HUES48 (cell line): ENCODE measurements around the gene MAP3K2.
A peak's percentile ranks its signal among the peaks of the same experiment; 100 is the strongest.

ENCODE experiments used
- H3K27ac ChIP-seq: one replicate; pipeline ENCODE4 v1.7.0; 2013; ENCODE audit warnings: low read depth, low read length, inconsistent platforms
- H3K27me3 ChIP-seq: 2 replicates; pipeline ENCODE4 v1.6.1; 2013; ENCODE audit warnings: mild to moderate bottlenecking, low read length; ENCODE audit not compliant: control insufficient read depth, insufficient read depth
- H3K36me3 ChIP-seq: 2 replicates; pipeline ENCODE4 v1.6.1; 2013; ENCODE audit warnings: low read length; ENCODE audit not compliant: control insufficient read depth, insufficient read depth
- H3K4me1 ChIP-seq: 2 replicates; pipeline ENCODE4 v1.6.1; 2013; ENCODE audit warnings: mild to moderate bottlenecking, low read length; ENCODE audit not compliant: control insufficient read depth, insufficient read depth
- H3K4me3 ChIP-seq: 2 replicates; pipeline ENCODE4 v1.5.1; 2013; ENCODE audit warnings: mild to moderate bottlenecking, low read depth, low read length
- H3K9ac ChIP-seq: 2 replicates; pipeline ENCODE4 v1.6.1; 2013; ENCODE audit warnings: mild to moderate bottlenecking, low read depth, low read length, moderate library complexity
- H3K9me3 ChIP-seq: 2 replicates; pipeline ENCODE4 v1.6.1; 2013; ENCODE audit warnings: low read length; ENCODE audit not compliant: control insufficient read depth, insufficient read depth

The MAP3K2 gene

GRCh38 chr2:127305990-127306585, 81.7 kb downstream of the MAP3K2 start:
- H3K9ac ChIP-seq: no peak overlapping the region
- H3K4me3 ChIP-seq: no peak overlapping the region
- no peaks in the 10 kb centered on the region for H3K9me3 ChIP-seq
- H3K27me3 ChIP-seq: no peaks in the 10 kb centered on the region
- peaks cover 35% of the 10 kb centered on the region for H3K36me3 ChIP-seq
- H3K27ac ChIP-seq: no peak overlapping the region
- no peaks in the 10 kb centered on the region for H3K4me1 ChIP-seq

- Histone ChIP-seq H3K4me3 (no peak overlapping the region), H3K9ac (no peak overlapping the region), H3K4me1 (no peaks in the 10 kb centered on the region), H3K27me3 (no peaks in the 10 kb centered on the region), H3K27ac (no peak overlapping the region), H3K9me3 (no peaks in the 10 kb centered on the region), H3K36me3 (peaks cover 19% of the 10 kb centered on the region)
These were observed 85.6 kb downstream of the MAP3K2 start for GRCh38 chr2:127302168-127302567.

- Histone ChIP-seq H3K9me3 (no peaks in the 10 kb centered on the region), H3K27ac (peak within 1 kb of the TSS; percentile 83), H3K4me3 (peak within 1 kb of the TSS; percentile 91), H3K36me3 (peaks cover 39% of the 10 kb centered on the region), H3K9ac (peak within 1 kb of the TSS; percentile 91), H3K27me3 (no peaks in the 10 kb centered on the region), H3K4me1 (peaks cover 3% of the 10 kb centered on the region; the same call in 1 of the 2 replicates)
These were observed 93.8 kb downstream of the MAP3K2 start, which contains the start of gene ERCC3 for GRCh38 chr2:127293748-127294562. Gene ERCC3 (minus strand): TSS chr2:127294144. CDS start chr2:127294081, 63 bp downstream.

- no peak overlapping the region for H3K27ac ChIP-seq
- H3K9ac ChIP-seq: peak overlapping the region; percentile 91
- peaks cover 44% of the 10 kb centered on the region for H3K36me3 ChIP-seq
- H3K4me3 ChIP-seq: peak overlapping the region; percentile 91
- peaks cover 3% of the 10 kb centered on the region; the same call in 1 of the 2 replicates for H3K4me1 ChIP-seq
- H3K9me3 ChIP-seq: no peaks in the 10 kb centered on the region
- no peaks in the 10 kb centered on the region for H3K27me3 ChIP-seq
These were observed 94.4 kb downstream of the MAP3K2 start for GRCh38 chr2:127293386-127293747.

- H3K9me3 ChIP-seq: peaks cover 8% of the 10 kb centered on the region
- H3K9ac ChIP-seq: no peak overlapping the region
- H3K4me1 ChIP-seq: no peaks in the 10 kb centered on the region
- H3K27me3 ChIP-seq: no peaks in the 10 kb centered on the region
- H3K36me3 ChIP-seq: peaks cover 93% of the 10 kb centered on the region
- H3K27ac ChIP-seq: no peak overlapping the region
- no peak overlapping the region for H3K4me3 ChIP-seq
These were observed 99.5 kb downstream of the MAP3K2 start for GRCh38 chr2:127288274-127288673.

GRCh38 chr2:127283275-127283674, 104.5 kb downstream of the MAP3K2 start:
- Histone ChIP-seq H3K36me3 (peaks cover 97% of the 10 kb centered on the region), H3K27me3 (no peaks in the 10 kb centered on the region)

GRCh38 chr2:127280693-127281092, 107.1 kb downstream of the MAP3K2 start:
- H3K9me3 ChIP-seq: peaks cover 10% of the 10 kb centered on the region
- H3K9ac ChIP-seq: no peak overlapping the region
- no peaks in the 10 kb centered on the region for H3K27me3 ChIP-seq
- H3K4me3 ChIP-seq: no peak overlapping the region
- no peaks in the 10 kb centered on the region for H3K4me1 ChIP-seq
- H3K36me3 ChIP-seq: peaks cover 97% of the 10 kb centered on the region
- no peak overlapping the region for H3K27ac ChIP-seq

More at GRCh38 chr2:127283275-127283674, 104.5 kb downstream of the MAP3K2 start:
- Histone ChIP-seq H3K4me1 (no peaks in the 10 kb centered on the region), H3K4me3 (no peak overlapping the region), H3K9me3 (peaks cover 10% of the 10 kb centered on the region), H3K9ac (no peak overlapping the region), H3K27ac (no peak overlapping the region)

GRCh38 chr2:127279781-127280180, 108.0 kb downstream of the MAP3K2 start:
- Histone ChIP-seq H3K27me3 (no peaks in the 10 kb centered on the region), H3K4me3 (no peak overlapping the region), H3K27ac (no peak overlapping the region), H3K9ac (no peak overlapping the region), H3K9me3 (peaks cover 10% of the 10 kb centered on the region), H3K4me1 (no peaks in the 10 kb centered on the region), H3K36me3 (peaks cover 98% of the 10 kb centered on the region)

GRCh38 chr2:127278959-127279358, 108.8 kb downstream of the MAP3K2 start:
- peaks cover 97% of the 10 kb centered on the region for H3K36me3 ChIP-seq
- H3K4me3 ChIP-seq: no peak overlapping the region
- no peak overlapping the region for H3K9ac ChIP-seq
- H3K27me3 ChIP-seq: no peaks in the 10 kb centered on the region
- no peaks in the 10 kb centered on the region for H3K4me1 ChIP-seq
- peaks cover 6% of the 10 kb centered on the region for H3K9me3 ChIP-seq
- no peak overlapping the region for H3K27ac ChIP-seq

- no peak overlapping the region for H3K27ac ChIP-seq
- no peak overlapping the region for H3K4me3 ChIP-seq
- no peak overlapping the region for H3K9ac ChIP-seq
- no peaks in the 10 kb centered on the region for H3K4me1 ChIP-seq
- H3K27me3 ChIP-seq: no peaks in the 10 kb centered on the region
- H3K9me3 ChIP-seq: no peaks in the 10 kb centered on the region
- H3K36me3 ChIP-seq: peaks cover 93% of the 10 kb centered on the region
These were observed 110.7 kb downstream of the MAP3K2 start for GRCh38 chr2:127277028-127277427.

- Histone ChIP-seq H3K4me1 (no peaks in the 10 kb centered on the region), H3K36me3 (peaks cover 93% of the 10 kb centered on the region), H3K27ac (no peak overlapping the region), H3K4me3 (no peak overlapping the region), H3K9me3 (no peaks in the 10 kb centered on the region), H3K9ac (no peak overlapping the region), H3K27me3 (no peaks in the 10 kb centered on the region)
These were observed 112.0 kb downstream of the MAP3K2 start for GRCh38 chr2:127275789-127276188.
